ENCODE data around the gene RBM19.

The RBM19 gene

GRCh38 chr12:113924341-113924740 is 41.8 kb downstream of the RBM19 start:
- H3K27ac ChIP-seq (ENCODE audit: low read depth, low read length) = no peak overlapping the region
- peaks cover 65% of the 10 kb centered on the region for H3K36me3 ChIP-seq (ENCODE audit: control insufficient read depth, insufficient read depth, low read length)

DNA sequence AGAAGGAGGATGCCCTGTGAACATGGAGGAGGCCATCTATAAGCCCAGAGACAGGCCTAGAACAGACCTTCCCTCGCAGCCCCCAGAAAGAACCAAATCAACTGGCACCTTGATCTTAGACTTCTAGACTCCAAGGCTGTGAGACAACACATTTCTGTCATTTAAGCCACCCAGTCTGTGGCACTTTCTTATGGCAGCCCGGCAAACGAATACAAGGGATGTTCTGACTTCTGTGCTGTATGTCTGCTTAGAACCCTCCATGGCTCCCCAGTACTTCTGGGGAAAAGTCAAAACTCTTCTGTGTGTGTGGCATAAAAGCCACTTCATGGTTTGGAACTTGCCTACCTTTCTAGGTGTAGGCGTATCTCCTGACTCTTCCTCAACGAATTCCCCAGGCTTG is 42.9 kb downstream of the RBM19 start:
- H3K27me3 ChIP-seq (ENCODE audit: control insufficient read depth, insufficient read depth, low read length) = no peaks in the 10 kb centered on the region
- H3K9ac ChIP-seq (ENCODE audit: low read length) = no peak overlapping the region
- no peak overlapping the region for H3K4me3 ChIP-seq (ENCODE audit: low read depth, low read length)
- H3K36me3 ChIP-seq (ENCODE audit: control insufficient read depth, insufficient read depth, low read length) = peaks cover 66% of the 10 kb centered on the region
- no peaks in the 10 kb centered on the region for H3K4me1 ChIP-seq (ENCODE audit: control insufficient read depth, insufficient read depth, low read length)
- no peak overlapping the region for H3K27ac ChIP-seq (ENCODE audit: low read depth, low read length)
- no peaks in the 10 kb centered on the region for H3K9me3 ChIP-seq (ENCODE audit: control insufficient read depth, insufficient read depth, low read depth, low read length)

More at GRCh38 chr12:113924341-113924740, 41.8 kb downstream of the RBM19 start:
- Histone ChIP-seq H3K9ac (ENCODE audit: low read length) (no peak overlapping the region), H3K4me1 (ENCODE audit: control insufficient read depth, insufficient read depth, low read length) (no peaks in the 10 kb centered on the region), H3K27me3 (ENCODE audit: control insufficient read depth, insufficient read depth, low read length) (no peaks in the 10 kb centered on the region), H3K4me3 (ENCODE audit: low read depth, low read length) (no peak overlapping the region), H3K9me3 (ENCODE audit: control insufficient read depth, insufficient read depth, low read depth, low read length) (no peaks in the 10 kb centered on the region)

DNA sequence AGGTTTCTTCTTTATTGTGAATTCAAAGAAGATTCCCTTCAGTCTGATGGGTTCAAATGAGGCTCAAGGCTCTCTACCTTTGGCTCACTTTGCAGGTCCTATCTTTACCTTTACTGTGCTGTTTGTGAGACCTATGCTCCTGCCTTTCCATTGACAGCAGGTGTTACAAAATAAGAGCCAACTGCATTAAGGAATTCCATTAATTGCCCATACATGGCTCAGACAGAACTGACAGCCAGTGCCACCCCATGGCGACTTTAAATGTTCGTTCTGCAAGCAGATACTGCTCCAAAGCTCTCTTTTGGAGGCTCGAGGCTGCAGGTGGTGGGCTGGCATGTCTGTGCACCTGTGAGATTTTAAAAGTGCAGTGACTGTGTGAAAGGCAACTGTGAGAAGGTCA is 44.7 kb downstream of the RBM19 start:
- Histone ChIP-seq H3K27me3 (ENCODE audit: control insufficient read depth, insufficient read depth, low read length) (no peaks in the 10 kb centered on the region), H3K9ac (ENCODE audit: low read length) (no peak overlapping the region), H3K4me1 (ENCODE audit: control insufficient read depth, insufficient read depth, low read length) (no peaks in the 10 kb centered on the region), H3K4me3 (ENCODE audit: low read depth, low read length) (no peak overlapping the region), H3K9me3 (ENCODE audit: control insufficient read depth, insufficient read depth, low read depth, low read length) (no peaks in the 10 kb centered on the region), H3K36me3 (ENCODE audit: control insufficient read depth, insufficient read depth, low read length) (peaks cover 71% of the 10 kb centered on the region), H3K27ac (ENCODE audit: low read depth, low read length) (no peak overlapping the region)

- no peak overlapping the region for H3K9ac ChIP-seq (ENCODE audit: low read length)
- H3K27me3 ChIP-seq (ENCODE audit: control insufficient read depth, insufficient read depth, low read length) = no peaks in the 10 kb centered on the region
Measured at GRCh38 chr12:113919791-113920190, 46.3 kb downstream of the RBM19 start.

GRCh38 chr12:113918306-113918705 is 47.8 kb downstream of the RBM19 start:
- H3K27me3 ChIP-seq (ENCODE audit: control insufficient read depth, insufficient read depth, low read length) = no peaks in the 10 kb centered on the region
- H3K4me3 ChIP-seq (ENCODE audit: low read depth, low read length) = no peak overlapping the region
- H3K9me3 ChIP-seq (ENCODE audit: control insufficient read depth, insufficient read depth, low read depth, low read length) = no peaks in the 10 kb centered on the region
- H3K9ac ChIP-seq (ENCODE audit: low read length) = no peak overlapping the region
- H3K27ac ChIP-seq (ENCODE audit: low read depth, low read length) = no peak overlapping the region
- peaks cover 66% of the 10 kb centered on the region for H3K36me3 ChIP-seq (ENCODE audit: control insufficient read depth, insufficient read depth, low read length)
- H3K4me1 ChIP-seq (ENCODE audit: control insufficient read depth, insufficient read depth, low read length) = no peaks in the 10 kb centered on the region

More at GRCh38 chr12:113919791-113920190, 46.3 kb downstream of the RBM19 start:
- Histone ChIP-seq H3K9me3 (ENCODE audit: control insufficient read depth, insufficient read depth, low read depth, low read length) (no peaks in the 10 kb centered on the region), H3K4me3 (ENCODE audit: low read depth, low read length) (no peak overlapping the region), H3K27ac (ENCODE audit: low read depth, low read length) (no peak overlapping the region), H3K4me1 (ENCODE audit: control insufficient read depth, insufficient read depth, low read length) (no peaks in the 10 kb centered on the region), H3K36me3 (ENCODE audit: control insufficient read depth, insufficient read depth, low read length) (peaks cover 69% of the 10 kb centered on the region)

DNA sequence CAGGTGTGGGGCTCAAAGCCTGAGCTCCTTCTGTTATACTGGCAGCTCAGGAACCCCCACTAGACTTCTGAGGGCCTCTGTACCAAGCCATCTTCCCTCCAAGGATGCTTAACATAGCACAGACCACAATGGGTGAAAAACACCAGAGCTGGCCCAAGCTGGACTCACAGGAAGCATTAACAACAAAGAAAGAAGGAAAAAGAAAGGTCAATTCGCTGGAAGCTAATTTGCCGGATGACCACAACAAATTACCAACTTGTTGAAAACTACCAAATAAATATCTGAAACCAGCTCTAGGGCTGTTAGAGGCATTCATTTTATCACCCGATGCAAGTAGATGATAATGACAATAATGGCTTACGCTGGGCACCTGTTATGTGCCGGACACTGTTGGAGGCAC is 48.7 kb downstream of the RBM19 start:
- 0 out of 2 replicates have a peak, but pooled peaks cover 3% of the 10 kb centered on the region for H3K4me1 ChIP-seq (ENCODE audit: control insufficient read depth, insufficient read depth, low read length)
- no peaks in the 10 kb centered on the region for H3K9me3 ChIP-seq (ENCODE audit: control insufficient read depth, insufficient read depth, low read depth, low read length)
- H3K27me3 ChIP-seq (ENCODE audit: control insufficient read depth, insufficient read depth, low read length) = no peaks in the 10 kb centered on the region
- H3K4me3 ChIP-seq (ENCODE audit: low read depth, low read length) = no peak overlapping the region
- peaks cover 64% of the 10 kb centered on the region for H3K36me3 ChIP-seq (ENCODE audit: control insufficient read depth, insufficient read depth, low read length)
- no peak overlapping the region for H3K9ac ChIP-seq (ENCODE audit: low read length)
- H3K27ac ChIP-seq (ENCODE audit: low read depth, low read length) = no peak overlapping the region

DNA sequence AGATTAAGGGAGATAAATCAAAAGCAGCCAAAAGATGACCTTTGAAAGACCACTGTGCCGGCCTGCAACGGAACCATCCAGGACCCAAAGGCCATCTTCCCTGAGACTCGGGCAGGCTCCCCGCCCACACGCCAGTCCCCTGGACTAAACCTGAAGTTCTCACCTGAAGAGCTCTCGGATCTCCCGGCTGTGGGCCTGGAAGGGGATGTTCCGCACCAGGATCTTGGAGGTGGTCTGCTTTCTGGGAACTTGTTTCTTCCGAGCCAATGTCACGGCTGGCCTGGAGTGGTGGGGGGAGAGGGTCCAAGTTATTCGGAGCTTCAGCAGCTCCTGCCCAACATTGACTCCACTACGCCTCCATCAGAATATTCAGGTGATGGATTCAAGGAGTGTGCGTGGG is 51.3 kb downstream of the RBM19 start:
- Histone ChIP-seq H3K4me3 (ENCODE audit: low read depth, low read length) (no peak overlapping the region), H3K36me3 (ENCODE audit: control insufficient read depth, insufficient read depth, low read length) (peaks cover 68% of the 10 kb centered on the region), H3K4me1 (ENCODE audit: control insufficient read depth, insufficient read depth, low read length) (0 out of 2 replicates have a peak, but pooled peaks cover 3% of the 10 kb centered on the region), H3K9ac (ENCODE audit: low read length) (no peak overlapping the region), H3K27me3 (ENCODE audit: control insufficient read depth, insufficient read depth, low read length) (no peaks in the 10 kb centered on the region), H3K27ac (ENCODE audit: low read depth, low read length) (no peak overlapping the region), H3K9me3 (ENCODE audit: control insufficient read depth, insufficient read depth, low read depth, low read length) (no peaks in the 10 kb centered on the region)

DNA sequence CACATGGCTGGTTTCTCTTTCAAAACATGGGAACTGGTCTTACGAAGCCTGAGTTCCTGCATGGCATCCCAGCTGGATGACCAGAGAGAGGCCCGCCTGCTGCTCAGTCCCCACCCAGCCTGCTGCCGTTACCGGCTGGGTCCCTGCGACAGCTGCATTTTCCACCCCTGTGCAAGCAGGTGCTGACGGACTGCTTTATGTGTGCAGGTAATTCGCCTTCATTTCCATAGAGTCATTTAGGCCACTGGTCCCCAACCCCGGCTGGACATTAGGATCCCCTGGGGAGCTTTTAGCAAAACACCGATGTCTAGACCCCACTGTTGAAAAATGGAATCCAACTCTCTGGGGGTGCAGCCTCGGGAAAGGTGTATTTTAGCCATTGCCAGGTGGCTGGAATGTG is 51.9 kb downstream of the RBM19 start:
- no peak overlapping the region for H3K27ac ChIP-seq (ENCODE audit: low read depth, low read length)
- H3K4me1 ChIP-seq (ENCODE audit: control insufficient read depth, insufficient read depth, low read length) = 0 out of 2 replicates have a peak, but pooled peaks cover 3% of the 10 kb centered on the region
- no peaks in the 10 kb centered on the region for H3K9me3 ChIP-seq (ENCODE audit: control insufficient read depth, insufficient read depth, low read depth, low read length)
- H3K36me3 ChIP-seq (ENCODE audit: control insufficient read depth, insufficient read depth, low read length) = peaks cover 73% of the 10 kb centered on the region
- H3K4me3 ChIP-seq (ENCODE audit: low read depth, low read length) = no peak overlapping the region
- no peaks in the 10 kb centered on the region for H3K27me3 ChIP-seq (ENCODE audit: control insufficient read depth, insufficient read depth, low read length)
- H3K9ac ChIP-seq (ENCODE audit: low read length) = no peak overlapping the region

DNA sequence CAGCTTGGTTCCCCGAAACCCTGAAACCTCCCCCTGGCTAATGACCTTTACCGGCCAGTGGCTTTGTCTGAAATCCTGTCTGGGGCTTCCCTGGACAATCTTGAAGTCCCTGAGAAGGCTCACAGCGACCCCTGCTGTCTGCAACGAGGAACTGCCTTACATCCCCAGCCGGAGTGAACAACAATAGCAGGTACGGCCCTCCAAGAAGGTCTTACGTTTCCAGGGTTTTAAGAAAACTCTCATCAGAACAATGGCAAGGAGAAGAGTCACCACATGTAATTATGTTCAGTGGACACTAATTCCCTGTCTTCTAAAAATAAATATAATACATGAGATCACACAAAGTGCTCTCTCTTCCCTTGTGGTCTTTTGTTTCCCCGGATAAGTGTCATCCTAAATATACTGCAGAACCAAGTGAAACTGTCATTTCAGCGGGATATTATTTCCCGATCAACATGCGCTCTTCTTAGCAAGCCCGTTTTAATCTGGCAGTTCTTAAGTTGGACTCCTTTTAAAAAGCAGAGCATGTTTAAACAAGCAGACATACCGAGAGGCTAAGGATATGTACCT is 53.3 kb downstream of the RBM19 start:
- H3K4me1 ChIP-seq (ENCODE audit: control insufficient read depth, insufficient read depth, low read length) = 0 out of 2 replicates have a peak, but pooled peaks cover 3% of the 10 kb centered on the region
- peaks cover 75% of the 10 kb centered on the region for H3K36me3 ChIP-seq (ENCODE audit: control insufficient read depth, insufficient read depth, low read length)
- no peak overlapping the region for H3K27ac ChIP-seq (ENCODE audit: low read depth, low read length)
- no peaks in the 10 kb centered on the region for H3K27me3 ChIP-seq (ENCODE audit: control insufficient read depth, insufficient read depth, low read length)
- H3K9ac ChIP-seq (ENCODE audit: low read length) = no peak overlapping the region
- H3K9me3 ChIP-seq (ENCODE audit: control insufficient read depth, insufficient read depth, low read depth, low read length) = no peaks in the 10 kb centered on the region
- H3K4me3 ChIP-seq (ENCODE audit: low read depth, low read length) = no peak overlapping the region

GRCh38 chr12:113911971-113912759 is 54.0 kb downstream of the RBM19 start:
- H3K4me1 ChIP-seq (ENCODE audit: control insufficient read depth, insufficient read depth, low read length) = 0 out of 2 replicates have a peak, but pooled peaks cover 3% of the 10 kb centered on the region
- H3K4me3 ChIP-seq (ENCODE audit: low read depth, low read length) = no peak overlapping the region
- H3K9ac ChIP-seq (ENCODE audit: low read length) = no peak overlapping the region
- H3K36me3 ChIP-seq (ENCODE audit: control insufficient read depth, insufficient read depth, low read length) = peaks cover 72% of the 10 kb centered on the region
- no peak overlapping the region for H3K27ac ChIP-seq (ENCODE audit: low read depth, low read length)
- H3K9me3 ChIP-seq (ENCODE audit: control insufficient read depth, insufficient read depth, low read depth, low read length) = no peaks in the 10 kb centered on the region
- no peaks in the 10 kb centered on the region for H3K27me3 ChIP-seq (ENCODE audit: control insufficient read depth, insufficient read depth, low read length)

DNA sequence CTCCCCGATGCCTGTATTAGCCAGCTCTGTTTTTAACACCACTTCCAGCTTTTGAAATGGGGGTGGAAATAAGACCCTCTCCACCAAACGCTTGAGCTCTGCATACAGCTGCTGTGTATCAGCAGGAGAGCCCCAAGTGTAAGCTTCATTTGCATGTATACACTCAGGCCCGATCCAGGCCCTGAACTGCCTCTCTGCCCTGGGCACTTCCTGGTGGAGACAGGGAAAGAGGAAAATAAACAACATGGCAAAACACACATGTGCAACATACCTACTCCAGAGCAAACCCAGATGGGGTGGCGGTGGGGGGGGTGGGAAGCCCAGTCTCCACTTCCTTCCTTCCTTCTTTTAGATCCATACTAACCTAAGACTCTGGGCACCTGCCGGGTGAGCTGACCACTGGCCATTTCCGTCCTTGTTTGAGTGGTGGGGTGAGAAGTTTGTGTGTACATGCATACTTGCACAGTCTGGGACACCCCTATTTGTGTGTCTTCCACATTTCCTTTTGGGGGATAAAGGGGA is 55.3 kb downstream of the RBM19 start:
- H3K27me3 ChIP-seq (ENCODE audit: control insufficient read depth, insufficient read depth, low read length) = no peaks in the 10 kb centered on the region
- no peak overlapping the region for H3K27ac ChIP-seq (ENCODE audit: low read depth, low read length)
- no peak overlapping the region for H3K9ac ChIP-seq (ENCODE audit: low read length)
- H3K4me1 ChIP-seq (ENCODE audit: control insufficient read depth, insufficient read depth, low read length) = 0 out of 2 replicates have a peak, but pooled peaks cover 3% of the 10 kb centered on the region
- no peaks in the 10 kb centered on the region for H3K9me3 ChIP-seq (ENCODE audit: control insufficient read depth, insufficient read depth, low read depth, low read length)
- peaks cover 64% of the 10 kb centered on the region for H3K36me3 ChIP-seq (ENCODE audit: control insufficient read depth, insufficient read depth, low read length)
- H3K4me3 ChIP-seq (ENCODE audit: low read depth, low read length) = no peak overlapping the region
